Psoas muscle (tissue), 8 donors: ENCODE measurements around the gene CBX3. TPM values are rescaled to one million over a fixed set of nuclear protein-coding genes. Genes with fewer than 3 reads are reported as not detected.
"Not testable (repeated sequence)": the region's sequence is repeated elsewhere in the genome, so short reads cannot be mapped to it uniquely, and the experiment has no call there.

Source experiments
- ATAC-seq, 4 donors: fragments of 200-7000 bp; cut with Tn5 transposase; one replicate each; pipeline ENCODE4 v1.9.1; 2020; ENCODE audit warnings: moderate library complexity in 3 of 4, mild to moderate bottlenecking in 2 of 4
- DNase-seq, 2 donors: peaks; one replicate each; pipeline ENCODE4 v3.0.0-alpha.2; 2020
- H3K27ac ChIP-seq: fragments of 200-600 bp; one replicate; pipeline ENCODE4 v1.8.0; 2022
- H3K27me3 ChIP-seq, 3 donors: fragments of 200-600 bp in 1 of 3; one replicate each; pipeline versions ENCODE4 v1.6.1 to v1.8.0; 2013 to 2022; ENCODE audit warnings: low read length in 2 of 3, mild to moderate bottlenecking in 2 of 3, moderate library complexity in 1 of 3; ENCODE audit not compliant: insufficient read depth in 3 of 3
- H3K36me3 ChIP-seq, 2 donors: fragments of 200-600 bp in 1 of 2; one replicate each; pipeline versions ENCODE4 v1.6.1 to v1.8.0; 2013 to 2022; ENCODE audit warnings: low read depth in 1 of 2, mild to moderate bottlenecking in 1 of 2, moderate library complexity in 1 of 2; ENCODE audit not compliant: insufficient read depth in 1 of 2
- H3K4me1 ChIP-seq: fragments of 200-600 bp; one replicate; pipeline ENCODE4 v1.8.0; 2022
- H3K4me3 ChIP-seq: fragments of 200-600 bp; one replicate; pipeline ENCODE4 v1.8.0; 2022; ENCODE audit warnings: mild to moderate bottlenecking
- H3K9me3 ChIP-seq: fragments of 200-600 bp; one replicate; pipeline ENCODE4 v1.8.0; 2022
- CTCF ChIP-seq: fragments of 200-600 bp; IDR thresholded peaks from one replicate; pipeline ENCODE4 v1.8.0; 2022; ENCODE audit warnings: antibody characterized with exemption
- WGBS, 3 donors: extraction: QIAGEN DNeasy Blood & Tissue Kit; methylation state at CpG; one replicate each; pipeline versions ENCODE4 v1.1.6 to v1.1.7; 2013; 5-methylcytosine and 5-hydroxymethylcytosine counted together
- intact Hi-C, 2 donors: fragments of 100-400 bp; cut with DNase I; formaldehyde crosslinking; loops; one replicate each; pipeline versions ENCODE4 v1.11.0 to v1.14.2; 2022
- polyA plus RNA-seq, 3 donors: library from polyadenylated mRNA; stranded (reverse); fragments of 200-250 nt; gene quantifications; one replicate each; pipeline ENCODE4 v1.2.3, GENCODE V29; 2013
- total RNA-seq, 4 donors: library from RNA; stranded (reverse); fragmentation: NEBNext Ultra II Directional in 2 of 4; extraction: Animal tissue kit (Norgen Biotek cat#: 25700) in 2 of 4; gene quantifications; one replicate each; pipeline versions ENCODE4 v1.2.1 to v1.2.4, GENCODE V29; 2021 to 2023
- donor health status: healthy with polysubstance abuse.
- donor health status: DM: no; HTN: no; CAD: no; lungs with moderate emphysema.
- donor health status: Bipolar disorder and iron deficiency.
- donor health status: healthy.
- donor health status: DM: yes; HTN: yes; CAD: no.
- donor health status: DM: no; HTN: no; CAD: no.
- donor health status: DM: no; HTN: no; CAD: no.
- donor health status: DM: yes; HTN: yes; CAD: no.

CBX3 gene
- total and polyA plus RNA-seq, 7 donors, result 45.3 to 97.0 (median 71.6) TPM

DNA sequence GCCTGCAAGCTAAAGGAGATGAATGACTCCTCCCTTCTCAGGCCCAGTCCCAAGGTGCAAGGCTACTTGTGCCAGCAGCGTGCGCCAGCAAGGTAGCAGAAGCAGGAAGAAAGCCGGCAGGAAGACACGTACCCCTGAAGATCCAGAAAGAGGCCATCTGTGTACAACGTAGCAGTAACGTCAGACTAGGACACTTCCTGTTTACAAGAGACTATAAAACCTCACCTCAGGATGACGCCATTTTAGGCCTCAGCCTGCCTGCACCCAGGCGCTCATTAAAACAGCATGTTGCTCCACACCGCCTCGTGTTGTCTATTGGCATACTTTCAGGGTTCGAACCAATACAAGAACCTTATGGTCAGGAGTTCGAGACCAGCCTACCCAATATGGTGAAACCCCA lies 48.7 kb downstream of the CBX3 start:
- Histone ChIP-seq H3K4me3 (no peak overlapping the region), H3K27me3 (peaks cover 0 to 5% (median 0%) of the 10 kb centered on the region in 3 donors), H3K36me3 (no peaks in the 10 kb centered on the region), H3K27ac (no peak overlapping the region), H3K4me1 (no peaks in the 10 kb centered on the region), H3K9me3 (no peaks in the 10 kb centered on the region)
- intact Hi-C loops, result no loop called here
- WGBS, 3 donors, result 84 to 86% (median 84%) methylated on average over 12 of the region's 12 CpGs
- ATAC-seq (no peak), DNase-seq (no peak)
- TF ChIP-seq CTCF, result no peak

GRCh38 chr7:26261866-26262265 lies 60.3 kb downstream of the CBX3 start:
- H3K27ac ChIP-seq, H3K4me3 ChIP-seq, H3K9me3 ChIP-seq, H3K4me1 ChIP-seq, ATAC-seq, H3K36me3 ChIP-seq, intact Hi-C loops, H3K27me3 ChIP-seq, DNase-seq: not testable (repeated sequence)
- 96 to 97% (median 97%) methylated on average over 15 to 29 of the region's 29 CpGs for WGBS, 3 donors

Other genes starting within 250 kb of the CBX3 start
- gene NFE2L3, start 49.5 kb upstream of the CBX3 start, total RNA-seq, result 1 to 10 TPM in 1 of 4 donors, under 1 TPM in 3; 0.44 to 1.1 (median 0.78) TPM
- 1 to 10 TPM in 1 of 3 donors, under 1 TPM in 2; 0.70 to 1.1 (median 0.72) TPM for gene NFE2L3, start 49.5 kb upstream of the CBX3 start, polyA plus RNA-seq
- 100 to 1,000 TPM; 323 to 482 (median 452) TPM for gene HNRNPA2B1, start 999 bp upstream of the CBX3 start, total RNA-seq
- gene HNRNPA2B1, start 999 bp upstream of the CBX3 start, polyA plus RNA-seq, result 100 to 1,000 TPM; 515 to 688 (median 663) TPM
- 1 to 10 TPM in 3 of 4 donors, under 1 TPM in 1; 0.97 to 1.4 (median 1.1) TPM for gene SNX10, start 90.1 kb downstream of the CBX3 start, total RNA-seq
- gene SNX10, start 90.1 kb downstream of the CBX3 start, polyA plus RNA-seq, result under 1 TPM; 0.25 to 0.63 (median 0.34) TPM